Neural cell (in vitro differentiated cells): Measurements from ENCODE around the gene TENT5A. TPM values are rescaled to one million over a fixed set of nuclear protein-coding genes. Genes with fewer than 3 reads are reported as not detected.

ENCODE experiments used
- H2AFZ ChIP-seq: fragments of 200-600, 300-800 bp; sonication (generic), shearing (Covaris generic); 2 replicates; pipeline ENCODE4 v1.6.0; 2014; ENCODE audit warnings: low read depth, mild to moderate bottlenecking, antibody characterized with exemption, low read length, moderate library complexity
- H3F3A ChIP-seq: fragments of 200-600 bp; shearing (Covaris generic); 2 replicates; pipeline ENCODE4 v1.6.1; 2016; ENCODE audit warnings: mild to moderate bottlenecking, moderate library complexity, mixed read lengths, antibody characterized with exemption, low read length; ENCODE audit not compliant: insufficient read depth, poor library complexity, severe bottlenecking
- H3K27ac ChIP-seq: fragments of 200-600, 300-800 bp; sonication (generic), shearing (Covaris generic); 2 replicates; pipeline ENCODE4 v1.5.1; 2014; ENCODE audit warnings: mild to moderate bottlenecking, low read length, moderate library complexity
- H3K27me3 ChIP-seq: fragments of 300-800, 200-600 bp; sonication (generic), shearing (Covaris generic); 2 replicates; pipeline ENCODE4 v1.6.0; 2014; ENCODE audit warnings: mild to moderate bottlenecking, low read depth, low read length, moderate library complexity; ENCODE audit not compliant: insufficient read depth
- H3K36me3 ChIP-seq: fragments of 300-800, 200-600 bp; sonication (generic), shearing (Covaris generic); 2 replicates; pipeline ENCODE4 v1.5.1; 2014; ENCODE audit warnings: mild to moderate bottlenecking, antibody characterized with exemption, low read length, moderate library complexity; ENCODE audit not compliant: insufficient read depth
- H3K4me2 ChIP-seq: fragments of 300-800, 200-600 bp; sonication (generic), shearing (Covaris generic); 2 replicates; pipeline ENCODE4 v1.6.0; 2014; ENCODE audit warnings: mild to moderate bottlenecking, low read length
- H3K4me3 ChIP-seq: fragments of 300-800, 200-600 bp; sonication (generic), shearing (Covaris generic); 2 replicates; pipeline ENCODE4 v1.5.1; 2014; ENCODE audit warnings: mild to moderate bottlenecking, low read length, moderate library complexity
- H3K79me2 ChIP-seq: fragments of 200-600 bp; shearing (Covaris generic); replicated peaks from 2 replicates; pipeline ENCODE4 v1.6.0; 2014; ENCODE audit warnings: mild to moderate bottlenecking, low read length, moderate library complexity; ENCODE audit not compliant: insufficient read depth
- H3K9ac ChIP-seq: fragments of 300-800, 200-600 bp; sonication (generic), shearing (Covaris generic); 2 replicates; pipeline ENCODE4 v1.6.1; 2016; ENCODE audit warnings: mild to moderate bottlenecking, low read length, mixed read lengths
- H3K9me2 ChIP-seq: fragments of 200-600 bp; shearing (Covaris generic); 2 replicates; pipeline ENCODE4 v1.6.1; 2016; ENCODE audit warnings: mild to moderate bottlenecking, low read length, mixed read lengths; ENCODE audit not compliant: insufficient read depth
- H3K9me3 ChIP-seq: fragments of 200-600, 300-800 bp; sonication (generic), shearing (Covaris generic); 2 replicates; pipeline ENCODE4 v1.6.1; 2016; ENCODE audit warnings: mild to moderate bottlenecking, mixed run types, low read length, moderate library complexity, mixed read lengths
- H4K20me1 ChIP-seq: fragments of 200-600 bp; shearing (Covaris generic); 2 replicates; pipeline ENCODE4 v1.6.1; 2016; ENCODE audit warnings: mild to moderate bottlenecking, mixed run types; ENCODE audit not compliant: insufficient read depth
- EP300 ChIP-seq: fragments of 450-650 bp; conservative IDR thresholded peaks from 2 replicates; pipeline ENCODE4 v1.6.1; 2014; ENCODE audit warnings: antibody characterized with exemption, mild to moderate bottlenecking, moderate library complexity; ENCODE audit not compliant: poor library complexity, severe bottlenecking
- EZH2 ChIP-seq: fragments of 200-600, 300-800 bp; shearing (Covaris generic), sonication (generic); IDR thresholded peaks from 2 replicates; pipeline ENCODE4 v1.6.1; 2014; ENCODE audit warnings: antibody characterized with exemption, low read length, borderline replicate concordance, mild to moderate bottlenecking; ENCODE audit not compliant: insufficient read depth, poor library complexity, severe bottlenecking
- MXI1 ChIP-seq: fragments of 450-650 bp; conservative IDR thresholded peaks from 2 replicates; pipeline ENCODE4 v1.6.1; 2014; ENCODE audit warnings: antibody characterized with exemption, mild to moderate bottlenecking; ENCODE audit not compliant: poor library complexity, severe bottlenecking
- POLR2AphosphoS5 ChIP-seq: IDR thresholded peaks from 2 replicates; pipeline ENCODE4 v1.6.1; 2012
- RAD21 ChIP-seq: fragments of 450-650 bp; conservative IDR thresholded peaks from 2 replicates; pipeline ENCODE4 v1.6.1; 2014; ENCODE audit warnings: antibody characterized with exemption, mild to moderate bottlenecking, moderate library complexity
- SMC3 ChIP-seq: fragments of 450-650 bp; conservative IDR thresholded peaks from 2 replicates; pipeline ENCODE4 v1.6.1; 2014; ENCODE audit warnings: antibody characterized with exemption, mild to moderate bottlenecking, moderate library complexity; ENCODE audit not compliant: poor library complexity
- TAF1 ChIP-seq: IDR thresholded peaks from 2 replicates; pipeline ENCODE4 v1.6.1; 2012; ENCODE audit warnings: low read depth
- polyA plus RNA-seq: library from polyadenylated mRNA; depleted of rRNA; stranded (reverse); fragments of >200 nt; gene quantifications from 2 replicates; pipeline ENCODE4 v1.2.3, GENCODE V29; 2014
- TF ChIP-seq, protein P1 (sequence below): fragments of 450-650 bp; IDR thresholded peaks from 2 replicates; pipeline ENCODE4 v1.5.1; 2014; ENCODE audit warnings: antibody characterized with exemption, mild to moderate bottlenecking, moderate library complexity; ENCODE audit not compliant: poor library complexity, severe bottlenecking
- TF ChIP-seq, protein P2 (sequence below): IDR thresholded peaks from 2 replicates; pipeline ENCODE4 v1.6.1; 2012; ENCODE audit warnings: borderline replicate concordance

Gene TENT5A
- polyA plus RNA-seq, 1 donor from 2014 or later = 0.47 TPM

GRCh38 chr6:81764531-81764930 lies 12.1 kb upstream of the TENT5A start:
- Histone ChIP-seq H3K27me3 (no peaks in the 10 kb centered on the region), H3K79me2 (no peaks in the 10 kb centered on the region), H3K36me3 (no peaks in the 10 kb centered on the region), H2AFZ (no peak overlapping the region), H3K9ac (no peak overlapping the region), H3F3A (no peaks in the 10 kb centered on the region), H3K27ac (no peak overlapping the region), H3K4me3 (no peak overlapping the region), H3K9me2 (no peaks in the 10 kb centered on the region), H3K4me2 (no peak overlapping the region), H3K9me3 (no peaks in the 10 kb centered on the region), H4K20me1 (no peaks in the 10 kb centered on the region)
- no peak for TF ChIP-seq EP300
- TF ChIP-seq, protein P1, sequence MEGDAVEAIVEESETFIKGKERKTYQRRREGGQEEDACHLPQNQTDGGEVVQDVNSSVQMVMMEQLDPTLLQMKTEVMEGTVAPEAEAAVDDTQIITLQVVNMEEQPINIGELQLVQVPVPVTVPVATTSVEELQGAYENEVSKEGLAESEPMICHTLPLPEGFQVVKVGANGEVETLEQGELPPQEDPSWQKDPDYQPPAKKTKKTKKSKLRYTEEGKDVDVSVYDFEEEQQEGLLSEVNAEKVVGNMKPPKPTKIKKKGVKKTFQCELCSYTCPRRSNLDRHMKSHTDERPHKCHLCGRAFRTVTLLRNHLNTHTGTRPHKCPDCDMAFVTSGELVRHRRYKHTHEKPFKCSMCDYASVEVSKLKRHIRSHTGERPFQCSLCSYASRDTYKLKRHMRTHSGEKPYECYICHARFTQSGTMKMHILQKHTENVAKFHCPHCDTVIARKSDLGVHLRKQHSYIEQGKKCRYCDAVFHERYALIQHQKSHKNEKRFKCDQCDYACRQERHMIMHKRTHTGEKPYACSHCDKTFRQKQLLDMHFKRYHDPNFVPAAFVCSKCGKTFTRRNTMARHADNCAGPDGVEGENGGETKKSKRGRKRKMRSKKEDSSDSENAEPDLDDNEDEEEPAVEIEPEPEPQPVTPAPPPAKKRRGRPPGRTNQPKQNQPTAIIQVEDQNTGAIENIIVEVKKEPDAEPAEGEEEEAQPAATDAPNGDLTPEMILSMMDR = no peak
- TF ChIP-seq TAF1 = no peak
- TF ChIP-seq, protein P2, sequence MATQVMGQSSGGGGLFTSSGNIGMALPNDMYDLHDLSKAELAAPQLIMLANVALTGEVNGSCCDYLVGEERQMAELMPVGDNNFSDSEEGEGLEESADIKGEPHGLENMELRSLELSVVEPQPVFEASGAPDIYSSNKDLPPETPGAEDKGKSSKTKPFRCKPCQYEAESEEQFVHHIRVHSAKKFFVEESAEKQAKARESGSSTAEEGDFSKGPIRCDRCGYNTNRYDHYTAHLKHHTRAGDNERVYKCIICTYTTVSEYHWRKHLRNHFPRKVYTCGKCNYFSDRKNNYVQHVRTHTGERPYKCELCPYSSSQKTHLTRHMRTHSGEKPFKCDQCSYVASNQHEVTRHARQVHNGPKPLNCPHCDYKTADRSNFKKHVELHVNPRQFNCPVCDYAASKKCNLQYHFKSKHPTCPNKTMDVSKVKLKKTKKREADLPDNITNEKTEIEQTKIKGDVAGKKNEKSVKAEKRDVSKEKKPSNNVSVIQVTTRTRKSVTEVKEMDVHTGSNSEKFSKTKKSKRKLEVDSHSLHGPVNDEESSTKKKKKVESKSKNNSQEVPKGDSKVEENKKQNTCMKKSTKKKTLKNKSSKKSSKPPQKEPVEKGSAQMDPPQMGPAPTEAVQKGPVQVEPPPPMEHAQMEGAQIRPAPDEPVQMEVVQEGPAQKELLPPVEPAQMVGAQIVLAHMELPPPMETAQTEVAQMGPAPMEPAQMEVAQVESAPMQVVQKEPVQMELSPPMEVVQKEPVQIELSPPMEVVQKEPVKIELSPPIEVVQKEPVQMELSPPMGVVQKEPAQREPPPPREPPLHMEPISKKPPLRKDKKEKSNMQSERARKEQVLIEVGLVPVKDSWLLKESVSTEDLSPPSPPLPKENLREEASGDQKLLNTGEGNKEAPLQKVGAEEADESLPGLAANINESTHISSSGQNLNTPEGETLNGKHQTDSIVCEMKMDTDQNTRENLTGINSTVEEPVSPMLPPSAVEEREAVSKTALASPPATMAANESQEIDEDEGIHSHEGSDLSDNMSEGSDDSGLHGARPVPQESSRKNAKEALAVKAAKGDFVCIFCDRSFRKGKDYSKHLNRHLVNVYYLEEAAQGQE = no peak
- no peak for TF ChIP-seq EZH2
- no peak for TF ChIP-seq MXI1
- TF ChIP-seq POLR2AphosphoS5 = no peak
- no peak for TF ChIP-seq SMC3
- TF ChIP-seq RAD21 = no peak

DNA sequence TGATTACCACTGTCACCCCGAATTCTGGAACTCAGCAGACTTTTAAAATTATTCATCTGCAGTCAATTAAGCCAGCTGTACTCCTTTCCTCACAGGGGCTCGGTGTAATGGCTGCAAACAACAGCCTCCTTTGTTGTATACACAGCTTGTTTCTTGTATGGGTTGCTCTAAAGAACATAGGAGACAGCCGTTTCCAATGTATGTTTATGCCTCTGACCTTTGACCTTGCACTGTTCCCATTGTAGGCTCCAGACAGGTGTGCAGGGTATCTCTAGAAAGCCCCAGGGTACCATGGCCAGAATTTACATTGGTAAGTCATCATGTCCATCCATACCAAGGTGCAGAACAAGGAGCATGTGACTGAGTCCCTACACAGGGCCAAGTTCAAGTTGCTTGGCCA lies 11.5 kb upstream of the TENT5A start:
- Histone ChIP-seq H2AFZ (no peak overlapping the region), H3K27me3 (no peaks in the 10 kb centered on the region), H3K4me2 (no peak overlapping the region), H3K36me3 (no peaks in the 10 kb centered on the region), H3K4me3 (no peak overlapping the region), H3K79me2 (no peaks in the 10 kb centered on the region), H3F3A (no peaks in the 10 kb centered on the region), H3K9me2 (no peaks in the 10 kb centered on the region), H3K27ac (no peak overlapping the region), H3K9ac (no peak overlapping the region), H3K9me3 (no peaks in the 10 kb centered on the region), H4K20me1 (no peaks in the 10 kb centered on the region)
- TF ChIP-seq, protein P1 = no peak
- TF ChIP-seq, protein P2 = no peak
- TF ChIP-seq EP300 = no peak
- TF ChIP-seq SMC3 = no peak
- no peak for TF ChIP-seq POLR2AphosphoS5
- TF ChIP-seq EZH2 = no peak
- TF ChIP-seq MXI1 = no peak
- no peak for TF ChIP-seq RAD21
- TF ChIP-seq TAF1 = no peak
